ENCODE data around the gene COL5A3. TPM values are rescaled to one million over a fixed set of nuclear protein-coding genes. Genes with fewer than 3 reads are reported as not detected.

The COL5A3 gene
- total and polyA plus RNA-seq, 2 experiments from 2014 or later = 1.0 to 1.2 TPM

DNA sequence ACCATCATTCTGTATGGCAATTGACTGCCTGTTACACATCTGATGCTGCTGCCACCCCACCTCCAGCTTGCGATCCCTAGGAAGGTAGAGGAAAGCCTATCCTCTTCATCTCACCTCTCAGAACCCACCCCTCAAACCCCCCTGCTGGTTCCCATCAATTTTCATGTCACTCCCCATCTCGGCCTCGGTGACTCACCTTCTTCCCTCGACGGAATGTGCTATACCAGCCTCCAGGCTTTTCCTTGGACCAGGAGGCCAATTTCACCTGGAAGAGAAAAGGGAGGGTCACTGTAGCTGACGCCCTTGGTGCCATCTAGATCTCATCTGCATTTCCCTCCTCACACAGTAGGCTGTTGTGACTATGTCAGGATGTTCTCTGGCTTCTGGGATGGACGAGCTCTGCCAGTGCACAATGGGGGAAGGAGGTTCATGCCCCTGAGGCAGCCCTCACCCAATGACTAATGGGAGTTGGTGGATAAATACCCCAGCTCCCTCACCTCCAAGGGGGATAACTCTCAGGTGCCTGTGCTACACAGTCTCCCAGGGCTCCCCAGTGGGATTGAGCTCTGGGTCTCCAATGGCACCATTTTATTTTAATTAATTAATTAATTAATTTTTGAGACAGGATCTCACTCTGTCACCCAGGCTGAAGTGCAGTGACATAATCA is 47.5 kb downstream of the COL5A3 start:
- TF ChIP-seq EZH2phosphoT487 (IDR thresholded peaks at IDR 0.05; ENCODE audit: unreplicated experiment) (no peak), NANOG (IDR thresholded peaks at IDR 0.05; ENCODE audit: borderline replicate concordance) (no peak), CREB1 (CRISPR knock-in tag; IDR thresholded peaks at IDR 0.05; ENCODE audit: low read depth) (no peak), STAT1 (IDR thresholded peaks at IDR 0.05; ENCODE audit: unreplicated experiment) (no peak), POLR2AphosphoS5 (IDR thresholded peaks at IDR 0.05; ENCODE audit: low read depth) (no peak), ZNF114 (CRISPR knock-in tag; IDR thresholded peaks at IDR 0.05) (no peak), ZNF331 (CRISPR knock-in tag; IDR thresholded peaks at IDR 0.05; ENCODE audit: low read depth) (no peak), EZH2 (IDR thresholded peaks at IDR 0.05; ENCODE audit: low read depth, unreplicated experiment) (no peak), JUNB (IDR thresholded peaks at IDR 0.05; ENCODE audit: unreplicated experiment) (no peak)
- TF ChIP-seq, protein P1, sequence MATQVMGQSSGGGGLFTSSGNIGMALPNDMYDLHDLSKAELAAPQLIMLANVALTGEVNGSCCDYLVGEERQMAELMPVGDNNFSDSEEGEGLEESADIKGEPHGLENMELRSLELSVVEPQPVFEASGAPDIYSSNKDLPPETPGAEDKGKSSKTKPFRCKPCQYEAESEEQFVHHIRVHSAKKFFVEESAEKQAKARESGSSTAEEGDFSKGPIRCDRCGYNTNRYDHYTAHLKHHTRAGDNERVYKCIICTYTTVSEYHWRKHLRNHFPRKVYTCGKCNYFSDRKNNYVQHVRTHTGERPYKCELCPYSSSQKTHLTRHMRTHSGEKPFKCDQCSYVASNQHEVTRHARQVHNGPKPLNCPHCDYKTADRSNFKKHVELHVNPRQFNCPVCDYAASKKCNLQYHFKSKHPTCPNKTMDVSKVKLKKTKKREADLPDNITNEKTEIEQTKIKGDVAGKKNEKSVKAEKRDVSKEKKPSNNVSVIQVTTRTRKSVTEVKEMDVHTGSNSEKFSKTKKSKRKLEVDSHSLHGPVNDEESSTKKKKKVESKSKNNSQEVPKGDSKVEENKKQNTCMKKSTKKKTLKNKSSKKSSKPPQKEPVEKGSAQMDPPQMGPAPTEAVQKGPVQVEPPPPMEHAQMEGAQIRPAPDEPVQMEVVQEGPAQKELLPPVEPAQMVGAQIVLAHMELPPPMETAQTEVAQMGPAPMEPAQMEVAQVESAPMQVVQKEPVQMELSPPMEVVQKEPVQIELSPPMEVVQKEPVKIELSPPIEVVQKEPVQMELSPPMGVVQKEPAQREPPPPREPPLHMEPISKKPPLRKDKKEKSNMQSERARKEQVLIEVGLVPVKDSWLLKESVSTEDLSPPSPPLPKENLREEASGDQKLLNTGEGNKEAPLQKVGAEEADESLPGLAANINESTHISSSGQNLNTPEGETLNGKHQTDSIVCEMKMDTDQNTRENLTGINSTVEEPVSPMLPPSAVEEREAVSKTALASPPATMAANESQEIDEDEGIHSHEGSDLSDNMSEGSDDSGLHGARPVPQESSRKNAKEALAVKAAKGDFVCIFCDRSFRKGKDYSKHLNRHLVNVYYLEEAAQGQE (IDR thresholded peaks at IDR 0.05; ENCODE audit: unreplicated experiment) = no peak
- TF ChIP-seq, protein P2, sequence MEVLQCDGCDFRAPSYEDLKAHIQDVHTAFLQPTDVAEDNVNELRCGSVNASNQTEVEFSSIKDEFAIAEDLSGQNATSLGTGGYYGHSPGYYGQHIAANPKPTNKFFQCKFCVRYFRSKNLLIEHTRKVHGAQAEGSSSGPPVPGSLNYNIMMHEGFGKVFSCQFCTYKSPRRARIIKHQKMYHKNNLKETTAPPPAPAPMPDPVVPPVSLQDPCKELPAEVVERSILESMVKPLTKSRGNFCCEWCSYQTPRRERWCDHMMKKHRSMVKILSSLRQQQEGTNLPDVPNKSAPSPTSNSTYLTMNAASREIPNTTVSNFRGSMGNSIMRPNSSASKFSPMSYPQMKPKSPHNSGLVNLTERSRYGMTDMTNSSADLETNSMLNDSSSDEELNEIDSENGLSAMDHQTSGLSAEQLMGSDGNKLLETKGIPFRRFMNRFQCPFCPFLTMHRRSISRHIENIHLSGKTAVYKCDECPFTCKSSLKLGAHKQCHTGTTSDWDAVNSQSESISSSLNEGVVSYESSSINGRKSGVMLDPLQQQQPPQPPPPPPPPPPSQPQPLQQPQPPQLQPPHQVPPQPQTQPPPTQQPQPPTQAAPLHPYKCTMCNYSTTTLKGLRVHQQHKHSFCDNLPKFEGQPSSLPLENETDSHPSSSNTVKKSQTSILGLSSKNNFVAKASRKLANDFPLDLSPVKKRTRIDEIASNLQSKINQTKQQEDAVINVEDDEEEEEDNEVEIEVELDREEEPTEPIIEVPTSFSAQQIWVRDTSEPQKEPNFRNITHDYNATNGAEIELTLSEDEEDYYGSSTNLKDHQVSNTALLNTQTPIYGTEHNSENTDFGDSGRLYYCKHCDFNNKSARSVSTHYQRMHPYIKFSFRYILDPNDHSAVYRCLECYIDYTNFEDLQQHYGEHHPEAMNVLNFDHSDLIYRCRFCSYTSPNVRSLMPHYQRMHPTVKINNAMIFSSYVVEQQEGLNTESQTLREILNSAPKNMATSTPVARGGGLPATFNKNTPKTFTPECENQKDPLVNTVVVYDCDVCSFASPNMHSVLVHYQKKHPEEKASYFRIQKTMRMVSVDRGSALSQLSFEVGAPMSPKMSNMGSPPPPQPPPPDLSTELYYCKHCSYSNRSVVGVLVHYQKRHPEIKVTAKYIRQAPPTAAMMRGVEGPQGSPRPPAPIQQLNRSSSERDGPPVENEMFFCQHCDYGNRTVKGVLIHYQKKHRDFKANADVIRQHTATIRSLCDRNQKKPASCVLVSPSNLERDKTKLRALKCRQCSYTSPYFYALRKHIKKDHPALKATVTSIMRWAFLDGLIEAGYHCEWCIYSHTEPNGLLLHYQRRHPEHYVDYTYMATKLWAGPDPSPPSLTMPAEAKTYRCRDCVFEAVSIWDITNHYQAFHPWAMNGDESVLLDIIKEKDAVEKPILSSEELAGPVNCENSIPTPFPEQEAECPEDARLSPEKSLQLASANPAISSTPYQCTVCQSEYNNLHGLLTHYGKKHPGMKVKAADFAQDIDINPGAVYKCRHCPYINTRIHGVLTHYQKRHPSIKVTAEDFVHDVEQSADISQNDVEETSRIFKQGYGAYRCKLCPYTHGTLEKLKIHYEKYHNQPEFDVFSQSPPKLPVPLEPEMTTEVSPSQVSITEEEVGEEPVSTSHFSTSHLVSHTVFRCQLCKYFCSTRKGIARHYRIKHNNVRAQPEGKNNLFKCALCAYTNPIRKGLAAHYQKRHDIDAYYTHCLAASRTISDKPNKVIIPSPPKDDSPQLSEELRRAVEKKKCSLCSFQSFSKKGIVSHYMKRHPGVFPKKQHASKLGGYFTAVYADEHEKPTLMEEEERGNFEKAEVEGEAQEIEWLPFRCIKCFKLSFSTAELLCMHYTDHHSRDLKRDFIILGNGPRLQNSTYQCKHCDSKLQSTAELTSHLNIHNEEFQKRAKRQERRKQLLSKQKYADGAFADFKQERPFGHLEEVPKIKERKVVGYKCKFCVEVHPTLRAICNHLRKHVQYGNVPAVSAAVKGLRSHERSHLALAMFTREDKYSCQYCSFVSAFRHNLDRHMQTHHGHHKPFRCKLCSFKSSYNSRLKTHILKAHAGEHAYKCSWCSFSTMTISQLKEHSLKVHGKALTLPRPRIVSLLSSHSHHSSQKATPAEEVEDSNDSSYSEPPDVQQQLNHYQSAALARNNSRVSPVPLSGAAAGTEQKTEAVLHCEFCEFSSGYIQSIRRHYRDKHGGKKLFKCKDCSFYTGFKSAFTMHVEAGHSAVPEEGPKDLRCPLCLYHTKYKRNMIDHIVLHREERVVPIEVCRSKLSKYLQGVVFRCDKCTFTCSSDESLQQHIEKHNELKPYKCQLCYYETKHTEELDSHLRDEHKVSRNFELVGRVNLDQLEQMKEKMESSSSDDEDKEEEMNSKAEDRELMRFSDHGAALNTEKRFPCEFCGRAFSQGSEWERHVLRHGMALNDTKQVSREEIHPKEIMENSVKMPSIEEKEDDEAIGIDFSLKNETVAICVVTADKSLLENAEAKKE (CRISPR knock-in tag; IDR thresholded peaks at IDR 0.05) = no peak
- TF ChIP-seq, protein P3, sequence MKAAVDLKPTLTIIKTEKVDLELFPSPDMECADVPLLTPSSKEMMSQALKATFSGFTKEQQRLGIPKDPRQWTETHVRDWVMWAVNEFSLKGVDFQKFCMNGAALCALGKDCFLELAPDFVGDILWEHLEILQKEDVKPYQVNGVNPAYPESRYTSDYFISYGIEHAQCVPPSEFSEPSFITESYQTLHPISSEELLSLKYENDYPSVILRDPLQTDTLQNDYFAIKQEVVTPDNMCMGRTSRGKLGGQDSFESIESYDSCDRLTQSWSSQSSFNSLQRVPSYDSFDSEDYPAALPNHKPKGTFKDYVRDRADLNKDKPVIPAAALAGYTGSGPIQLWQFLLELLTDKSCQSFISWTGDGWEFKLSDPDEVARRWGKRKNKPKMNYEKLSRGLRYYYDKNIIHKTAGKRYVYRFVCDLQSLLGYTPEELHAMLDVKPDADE (IDR thresholded peaks at IDR 0.05) = no peak
- TF ChIP-seq, protein P4, sequence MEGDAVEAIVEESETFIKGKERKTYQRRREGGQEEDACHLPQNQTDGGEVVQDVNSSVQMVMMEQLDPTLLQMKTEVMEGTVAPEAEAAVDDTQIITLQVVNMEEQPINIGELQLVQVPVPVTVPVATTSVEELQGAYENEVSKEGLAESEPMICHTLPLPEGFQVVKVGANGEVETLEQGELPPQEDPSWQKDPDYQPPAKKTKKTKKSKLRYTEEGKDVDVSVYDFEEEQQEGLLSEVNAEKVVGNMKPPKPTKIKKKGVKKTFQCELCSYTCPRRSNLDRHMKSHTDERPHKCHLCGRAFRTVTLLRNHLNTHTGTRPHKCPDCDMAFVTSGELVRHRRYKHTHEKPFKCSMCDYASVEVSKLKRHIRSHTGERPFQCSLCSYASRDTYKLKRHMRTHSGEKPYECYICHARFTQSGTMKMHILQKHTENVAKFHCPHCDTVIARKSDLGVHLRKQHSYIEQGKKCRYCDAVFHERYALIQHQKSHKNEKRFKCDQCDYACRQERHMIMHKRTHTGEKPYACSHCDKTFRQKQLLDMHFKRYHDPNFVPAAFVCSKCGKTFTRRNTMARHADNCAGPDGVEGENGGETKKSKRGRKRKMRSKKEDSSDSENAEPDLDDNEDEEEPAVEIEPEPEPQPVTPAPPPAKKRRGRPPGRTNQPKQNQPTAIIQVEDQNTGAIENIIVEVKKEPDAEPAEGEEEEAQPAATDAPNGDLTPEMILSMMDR (conservative IDR thresholded peaks at IDR 0.05; ENCODE audit: low read depth in 2 of 2) = no peak
- Histone ChIP-seq H2AFZ (no peak overlapping the region), H3K36me3 (ENCODE audit: insufficient read depth) (no peaks in the 10 kb centered on the region), H3F3A (replicated peaks; ENCODE audit: low read depth) (no peaks in the 10 kb centered on the region), H3K27ac (ENCODE audit: low read depth) (no peak overlapping the region), H3K79me2 (replicated peaks; ENCODE audit: insufficient read depth) (no peaks in the 10 kb centered on the region), H3K4me3 (no peak overlapping the region), H3K4me2 (no peak overlapping the region), H4K20me1 (replicated peaks; ENCODE audit: insufficient read depth) (no peaks in the 10 kb centered on the region), H3K4me1 (ENCODE audit: insufficient read depth) (peaks cover 18% of the 10 kb centered on the region), H3K27me3 (ENCODE audit: insufficient read depth) (peaks cover 14% of the 10 kb centered on the region), H3K9me2 (ENCODE audit: insufficient read depth) (no peaks in the 10 kb centered on the region)
- Mint-ChIP-seq H3K36me3 (ENCODE audit: low read depth) (peaks cover 3% of the 10 kb centered on the region; the same call in 2 of the 3 replicates), H3K4me1 (peaks cover 13% of the 10 kb centered on the region), H3K4me3 (no peak overlapping the region), H3K9me3 (no peaks in the 10 kb centered on the region; the same call in 2 of the 3 replicates), H3K27ac (no peak overlapping the region), H3K27me3 (ENCODE audit: insufficient read depth, low read depth, poor library complexity) (peaks cover 15% of the 10 kb centered on the region)
- DNase-seq (ENCODE audit: low spot score) (no peak), ATAC-seq (no peak)
